Erythroblast (primary cell): ENCODE measurements around the gene FOLR1.

Experiments
- GATA1 ChIP-seq: IDR thresholded peaks from 2 replicates; pipeline ENCODE4 v1.6.1; 2011; ENCODE audit warnings: low read depth, mild to moderate bottlenecking, control low read depth, low read length, moderate library complexity
- POLR2A ChIP-seq: IDR thresholded peaks from 2 replicates; pipeline ENCODE4 v1.6.1; 2011; ENCODE audit warnings: mild to moderate bottlenecking, low read length

DNA sequence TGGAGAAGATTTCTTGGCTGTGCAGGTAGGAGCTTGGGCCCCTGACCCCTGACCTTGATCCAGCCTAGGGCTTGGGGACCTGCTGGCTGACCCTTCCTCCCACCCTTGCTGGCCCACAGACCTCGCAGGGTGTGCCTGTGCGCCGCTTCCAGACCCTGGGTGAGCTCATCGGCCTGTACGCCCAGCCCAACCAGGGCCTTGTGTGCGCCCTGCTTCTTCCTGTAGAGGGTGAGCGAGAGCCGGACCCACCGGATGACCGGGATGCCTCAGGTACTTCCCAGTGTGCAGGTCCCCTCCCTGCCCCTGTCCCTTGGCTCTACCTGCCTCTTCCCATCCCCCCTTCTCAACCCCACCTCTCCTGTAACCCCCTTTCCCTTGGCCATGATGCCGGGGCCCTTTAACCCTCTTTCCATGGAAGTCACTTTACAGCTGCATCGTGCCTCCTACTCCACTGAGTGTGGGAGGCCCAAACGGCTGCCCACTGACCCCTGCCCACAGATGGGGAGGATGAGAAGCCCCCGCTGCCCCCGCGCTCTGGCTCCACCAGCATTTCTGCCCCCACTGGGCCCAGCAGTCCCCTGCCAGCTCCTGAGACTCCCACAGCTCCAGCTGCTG is 36.4 kb downstream of the FOLR1 start:
- no peak for TF ChIP-seq POLR2A
- no peak for TF ChIP-seq GATA1
